GM18511 (cell line): Measurements from ENCODE around the gene TRIM10.
"Not testable (repeated sequence)": the region's sequence is repeated elsewhere in the genome, so short reads cannot be mapped to it uniquely, and the experiment has no call there.

ENCODE experiments used
- ATAC-seq: cut with Tn5 transposase; IDR thresholded peaks from one replicate; pipeline ENCODE4 v1.9.1; 2021; ENCODE audit warnings: mild to moderate bottlenecking, moderate library complexity; ENCODE audit not compliant: unreplicated experiment

TRIM10 gene

GRCh38 chr6:30130887-30131862, 29.8 kb downstream of the TRIM10 start:
- ATAC-seq, result peak; percentile 61

- ATAC-seq, result no peak
Observed at GRCh38 chr6:30130179-30130679, 30.8 kb downstream of the TRIM10 start.

DNA sequence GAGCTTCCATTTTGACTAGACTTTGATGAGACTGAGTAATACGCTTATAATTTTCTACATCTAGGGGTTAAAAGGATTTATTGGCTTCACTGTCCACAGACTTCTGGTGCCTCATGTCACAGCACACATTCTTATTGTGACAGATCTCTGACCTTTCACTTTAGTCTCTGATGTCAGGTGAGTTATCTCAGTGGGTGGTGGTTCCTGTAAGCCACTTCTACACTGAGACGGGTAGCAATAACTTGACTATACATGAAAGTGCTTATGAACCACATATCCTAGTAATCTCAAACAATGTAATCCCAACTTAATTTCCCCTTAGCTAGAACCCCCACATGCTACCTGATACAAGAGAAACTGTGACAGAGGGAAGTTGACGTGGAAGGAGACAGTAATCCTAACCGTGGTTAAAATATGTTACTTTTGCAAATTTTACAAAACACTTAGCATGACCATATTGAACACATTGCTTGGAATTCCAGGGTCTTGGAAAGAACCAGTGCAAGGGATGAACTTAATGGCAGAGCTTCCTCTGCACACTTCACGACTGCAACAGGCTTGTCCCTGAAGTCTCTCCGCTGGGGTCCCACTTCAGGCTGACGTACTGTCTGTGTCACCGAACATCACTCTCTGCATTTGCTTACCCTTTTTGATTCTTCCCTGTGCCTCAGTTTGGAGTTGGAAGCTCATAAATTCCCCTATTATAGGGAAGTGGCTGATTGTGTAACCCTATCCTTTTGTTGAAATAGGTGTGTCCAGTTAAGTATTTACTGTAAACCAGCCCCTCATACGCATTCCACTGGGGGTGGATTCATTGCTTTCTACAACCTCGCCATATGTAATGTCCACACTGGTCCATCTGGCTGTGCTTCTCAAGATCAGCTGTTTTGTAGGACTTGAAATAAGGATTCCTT, 31.5 kb downstream of the TRIM10 start:
- no peak for ATAC-seq

DNA sequence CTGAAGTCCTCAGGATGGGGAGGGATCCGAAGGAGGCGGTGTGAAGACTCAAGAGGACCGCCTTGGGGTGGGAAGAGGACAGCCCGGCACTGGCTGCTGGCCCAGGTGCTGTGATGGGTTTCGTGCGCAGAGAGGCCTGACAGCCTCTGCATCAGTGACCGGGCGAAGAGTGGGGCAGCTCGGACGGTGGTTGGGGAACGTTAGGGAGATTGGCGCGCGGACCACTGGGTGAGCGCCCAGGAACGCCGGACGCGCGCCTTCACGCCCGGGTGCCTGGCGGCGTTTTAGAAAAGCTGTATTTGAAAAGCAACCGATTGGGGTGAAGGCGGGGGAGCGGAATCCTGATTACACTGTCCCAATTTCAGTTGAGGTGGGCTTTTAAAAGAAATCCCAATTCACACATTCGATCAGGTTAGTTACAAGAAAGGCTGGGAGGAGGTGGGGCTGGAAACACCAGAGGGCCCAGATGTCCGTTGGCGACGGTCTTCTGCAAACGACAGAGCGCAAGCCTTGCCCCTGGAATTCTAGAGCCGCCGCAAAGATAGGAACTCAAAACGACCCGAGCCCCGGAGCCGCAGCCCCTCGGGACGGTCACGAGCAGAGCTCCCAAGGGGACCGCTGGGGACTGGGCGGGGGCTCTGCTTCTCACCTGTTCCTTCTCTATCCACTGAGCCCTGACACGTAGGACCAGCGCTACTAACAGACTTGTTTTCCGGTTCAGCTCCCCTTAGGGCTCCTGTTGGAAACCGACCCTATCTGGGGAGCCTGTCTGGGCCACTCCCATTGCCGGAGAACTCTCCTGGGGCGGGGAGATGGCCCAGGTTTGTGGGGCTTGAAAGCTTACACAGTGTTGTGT, 33.5 kb downstream of the TRIM10 start:
- ATAC-seq, result no peak

- ATAC-seq, result no peak
Observed at GRCh38 chr6:30122515-30122914, 38.5 kb downstream of the TRIM10 start.

DNA sequence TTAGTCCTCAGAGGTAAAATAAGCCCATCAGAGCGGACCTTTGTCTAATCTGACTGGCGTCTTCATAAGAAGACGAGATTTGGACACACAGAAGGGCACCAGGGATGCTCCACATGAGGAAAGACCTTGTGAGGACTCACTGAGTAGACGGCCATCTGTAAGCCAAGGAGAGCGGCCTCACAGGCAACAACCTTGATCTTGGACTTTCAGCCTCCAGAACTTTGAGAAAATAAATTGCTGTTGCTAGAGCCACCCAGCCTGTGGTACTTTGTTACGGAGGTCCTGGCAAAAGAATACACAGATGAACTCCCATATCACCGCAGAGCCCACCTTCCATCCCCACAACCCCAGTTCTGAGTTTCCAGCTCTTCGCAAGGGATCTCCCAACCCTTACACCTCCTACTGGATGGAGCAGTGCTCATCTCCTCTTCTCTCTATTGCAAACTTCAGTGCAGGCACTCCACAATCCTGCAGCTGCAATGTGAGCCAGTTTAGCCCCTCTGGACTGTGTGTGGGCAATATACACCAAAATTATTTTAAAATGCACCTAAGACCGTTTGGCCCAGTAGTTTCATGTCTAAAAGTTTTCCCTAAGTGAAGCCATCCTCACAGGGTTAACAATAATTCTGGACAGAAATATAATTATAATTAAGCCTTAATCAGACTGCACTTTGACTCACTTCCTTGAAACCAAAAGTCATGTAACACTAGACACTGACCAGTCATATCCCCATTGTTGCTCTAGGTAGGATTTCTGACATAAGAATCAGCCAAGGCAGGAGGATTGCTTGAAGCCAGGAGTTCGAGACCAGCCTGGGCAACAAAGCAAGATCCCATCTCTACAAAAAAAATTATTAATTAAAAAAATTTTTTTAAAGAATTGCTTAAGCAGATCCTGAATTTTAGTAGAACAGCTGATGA, 39.3 kb downstream of the TRIM10 start:
- no peak for ATAC-seq

GRCh38 chr6:30118691-30119090, 42.3 kb downstream of the TRIM10 start:
- not testable (repeated sequence) for ATAC-seq

DNA sequence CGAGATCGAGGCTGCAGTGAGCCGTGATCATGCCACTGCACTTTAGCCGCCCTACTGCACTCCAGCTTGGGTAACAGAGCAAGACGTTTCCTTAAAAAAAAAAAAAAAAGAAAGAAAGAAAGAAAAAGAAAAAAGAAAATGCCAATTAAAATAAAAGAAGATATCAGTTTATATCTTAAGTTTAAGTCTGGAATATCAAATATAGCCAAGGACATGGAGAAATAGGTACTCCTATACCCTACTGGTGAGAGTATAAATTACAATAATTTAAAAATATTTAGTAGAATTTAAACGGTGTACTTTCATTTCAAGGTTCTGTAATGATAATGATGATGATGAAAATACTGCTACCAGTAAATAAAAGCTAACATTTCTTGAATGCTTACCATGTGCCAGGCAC, 44.3 kb downstream of the TRIM10 start:
- ATAC-seq, result no peak

DNA sequence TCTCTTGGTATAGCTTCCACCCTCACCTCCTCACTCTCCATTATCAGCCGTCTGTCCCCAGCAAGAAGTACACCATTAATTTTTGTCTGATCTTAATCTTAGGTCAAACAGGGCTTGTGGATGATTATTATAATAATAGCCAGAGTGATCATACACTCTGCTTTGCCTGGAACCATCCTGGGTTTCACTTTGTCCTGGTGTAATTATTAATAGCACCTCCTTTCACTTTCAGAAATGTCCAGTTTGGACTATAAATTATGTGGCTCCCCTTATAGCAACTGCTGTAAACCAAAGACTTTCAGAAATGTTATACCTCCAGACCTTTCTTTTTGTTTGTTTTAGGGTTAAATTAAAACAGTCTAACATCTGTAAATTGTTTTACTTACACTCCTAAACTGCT, 47.2 kb downstream of the TRIM10 start:
- no peak for ATAC-seq

DNA sequence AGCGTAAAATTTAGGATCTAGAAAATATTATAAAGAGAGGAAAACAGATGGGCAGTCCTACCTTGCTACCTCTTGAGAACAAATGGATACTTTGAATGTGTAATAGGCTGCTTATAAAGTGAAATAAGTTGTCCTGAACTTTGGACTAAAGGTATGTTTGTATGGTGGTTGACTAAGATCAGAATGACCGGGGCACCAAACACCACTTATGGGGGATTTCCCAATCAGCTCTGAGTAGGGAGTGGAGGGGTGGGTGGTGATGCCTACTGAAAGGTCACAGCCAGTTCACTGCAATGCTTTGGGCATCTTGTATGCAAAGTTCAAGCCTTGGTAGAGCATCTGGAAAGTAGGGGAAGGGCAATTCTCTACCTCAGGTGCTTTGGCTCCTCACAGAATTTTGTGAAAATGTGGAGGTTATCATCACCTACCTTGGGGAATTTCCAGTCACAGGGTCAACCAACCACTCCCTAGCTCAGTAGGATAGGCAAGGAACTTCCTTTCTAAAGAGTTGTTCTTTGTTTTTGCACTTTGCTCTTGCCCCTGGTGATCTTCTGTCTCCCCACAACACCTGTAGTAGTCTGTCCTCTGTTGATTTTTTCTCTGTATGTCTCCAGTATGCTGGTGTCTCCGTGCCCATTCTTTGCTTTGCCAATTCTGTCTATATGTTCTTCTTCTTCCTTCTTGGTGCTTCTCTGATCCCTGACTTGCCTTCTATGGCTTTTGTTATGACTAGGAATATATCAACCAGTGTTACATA, 47.8 kb downstream of the TRIM10 start, which contains the start of gene TRIM31:
Gene TRIM31 (minus strand): TSS at position 88 of the 757 bp plus-strand sequence. CDS start 285 bp downstream, outside the sequence.
- no peak for ATAC-seq

GRCh38 chr6:30112402-30112994, 48.5 kb downstream of the TRIM10 start:
- no peak for ATAC-seq

- no peak for ATAC-seq
Observed at GRCh38 chr6:30111266-30111856, 49.6 kb downstream of the TRIM10 start.

GRCh38 chr6:30104661-30105060, 56.4 kb downstream of the TRIM10 start:
- ATAC-seq, result no peak

DNA sequence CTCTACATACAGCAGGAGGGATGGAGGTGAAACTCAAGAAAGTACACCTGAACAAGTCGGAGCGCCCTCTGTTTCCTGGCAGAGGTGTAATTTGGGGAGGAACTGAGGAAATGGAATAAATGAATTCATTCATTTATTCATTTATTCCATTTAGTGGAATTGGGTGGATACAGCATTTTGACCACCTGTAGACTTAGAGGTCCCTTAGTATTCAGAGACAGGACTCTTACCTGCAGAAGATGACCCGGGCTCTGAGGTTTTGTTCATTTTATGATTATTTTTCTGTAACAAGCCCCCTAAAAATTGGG, 57.2 kb downstream of the TRIM10 start:
- no peak for ATAC-seq

DNA sequence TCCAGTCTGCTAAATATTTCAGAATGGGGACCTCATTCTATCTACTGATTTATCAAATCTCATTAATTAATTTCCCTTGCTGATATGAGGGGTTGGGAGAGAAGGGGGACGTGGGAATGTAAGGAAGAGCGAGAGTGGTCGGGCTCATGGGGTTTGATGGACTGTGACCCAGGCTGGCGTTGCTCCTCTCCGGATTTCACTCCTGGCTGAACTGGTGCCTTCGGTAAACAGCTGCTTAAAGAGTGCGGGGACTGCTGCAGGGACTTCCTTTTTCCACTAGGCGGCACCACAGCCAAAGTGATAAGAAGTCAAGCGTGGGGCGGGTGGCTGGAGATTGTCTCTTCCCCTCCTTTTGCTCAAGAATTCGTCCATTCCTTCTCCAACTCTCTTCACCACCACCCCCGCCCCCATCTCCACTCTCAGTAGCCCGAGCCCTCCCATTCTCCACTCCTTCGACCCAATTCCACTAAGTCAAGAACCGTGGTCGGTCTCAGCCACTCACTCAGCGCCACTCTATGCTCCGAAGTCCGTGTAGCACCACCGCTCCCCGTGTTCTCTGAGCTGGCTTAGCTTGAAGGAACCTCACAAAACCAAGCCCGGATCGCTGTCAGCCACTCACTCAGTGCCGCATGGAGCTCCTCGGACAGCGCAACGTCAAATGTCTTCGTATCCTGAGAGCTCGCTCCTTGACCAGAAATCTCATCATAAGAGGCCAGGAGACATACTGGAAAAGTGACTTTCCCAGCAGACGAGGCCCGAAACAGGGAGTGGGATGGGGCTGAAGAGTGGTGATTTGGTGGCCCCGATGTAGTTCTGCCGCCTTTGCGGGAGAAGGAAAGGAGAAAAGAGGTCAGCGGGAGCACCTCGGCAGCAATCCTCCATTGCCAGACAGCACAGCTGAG, 57.8 kb downstream of the TRIM10 start:
- ATAC-seq, result peak; percentile 69

DNA sequence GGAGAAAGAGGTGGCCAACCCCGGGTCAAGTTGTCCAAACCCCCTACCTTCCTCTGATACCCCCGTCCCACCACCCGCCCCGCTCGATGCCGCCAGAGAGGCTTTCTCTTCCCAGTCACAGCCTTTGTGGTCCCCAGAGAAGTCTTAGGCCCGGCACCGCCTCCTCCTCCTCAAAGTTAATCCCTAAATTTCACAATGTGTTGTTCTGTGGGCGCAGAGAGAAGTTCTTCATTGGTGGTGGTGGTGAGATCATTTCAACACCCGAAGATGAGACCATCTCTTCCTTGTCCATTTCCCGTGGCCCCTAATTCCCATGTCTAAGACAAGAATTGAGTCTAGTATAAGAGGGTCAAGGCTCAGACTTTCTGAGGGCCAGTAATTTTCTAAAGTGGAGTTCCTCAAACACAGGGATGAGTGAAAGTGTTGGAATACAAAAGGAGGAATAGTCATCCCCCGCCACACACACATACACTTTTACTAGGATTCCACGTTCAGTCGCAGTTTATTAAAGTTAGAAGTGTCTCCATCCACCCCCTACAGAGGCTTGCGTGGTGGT, 58.5 kb downstream of the TRIM10 start:
- no peak for ATAC-seq
